H9 (cell line): ENCODE data around the gene MAD1L1. TPM values are rescaled to one million over a fixed set of nuclear protein-coding genes. Genes with fewer than 3 reads are reported as not detected.

ENCODE experiments used
- DNase-seq: peaks from one replicate; pipeline ENCODE4 v3.0.0-alpha.2; 2017
- H2AFZ ChIP-seq: one replicate; pipeline ENCODE4 v1.6.1; 2013; ENCODE audit warnings: mild to moderate bottlenecking, low read length, control low read depth, moderate library complexity
- H2AK5ac ChIP-seq: 2 replicates; pipeline ENCODE4 v1.6.1; 2013; ENCODE audit warnings: low read length, control low read depth, mixed read lengths; ENCODE audit not compliant: insufficient read length
- H2BK120ac ChIP-seq: one replicate; pipeline ENCODE4 v1.6.1; 2013; ENCODE audit warnings: low read depth, mild to moderate bottlenecking, low read length, control low read depth, inconsistent platforms; ENCODE audit not compliant: poor library complexity, severe bottlenecking
- H2BK12ac ChIP-seq: 2 replicates; pipeline ENCODE4 v1.6.1; 2013; ENCODE audit warnings: low read length, control low read depth, mixed read lengths, low read depth; ENCODE audit not compliant: insufficient read length
- H2BK15ac ChIP-seq: 2 replicates; pipeline ENCODE4 v1.6.1; 2013; ENCODE audit warnings: low read depth, low read length, control low read depth
- H2BK20ac ChIP-seq: one replicate; pipeline ENCODE4 v1.6.1; 2013; ENCODE audit warnings: low read depth, mild to moderate bottlenecking, low read length, control low read depth, inconsistent platforms; ENCODE audit not compliant: poor library complexity, severe bottlenecking
- H2BK5ac ChIP-seq: 2 replicates; pipeline ENCODE4 v1.6.1; 2013; ENCODE audit warnings: low read length, control low read depth, mixed read lengths; ENCODE audit not compliant: insufficient read length
- H3K14ac ChIP-seq: 2 replicates; pipeline ENCODE4 v1.6.1; 2013; ENCODE audit warnings: low read length, control low read depth; ENCODE audit not compliant: insufficient read depth
- H3K18ac ChIP-seq: 2 replicates; pipeline ENCODE4 v1.6.1; 2013; ENCODE audit warnings: low read depth, mild to moderate bottlenecking, mixed read lengths, low read length, control low read depth; ENCODE audit not compliant: insufficient read length
- H3K23ac ChIP-seq: 2 replicates; pipeline ENCODE4 v1.6.1; 2013; ENCODE audit warnings: low read length, control low read depth, mixed read lengths, low read depth; ENCODE audit not compliant: insufficient read length
- H3K23me2 ChIP-seq: 2 replicates; pipeline ENCODE4 v1.6.1; 2013; ENCODE audit warnings: low read depth, mild to moderate bottlenecking, mixed read lengths, low read length, control low read depth; ENCODE audit not compliant: insufficient read length, poor library complexity, severe bottlenecking
- H3K27ac ChIP-seq: 2 replicates; pipeline ENCODE4 v1.5.1; 2013; ENCODE audit warnings: low read length, control low read depth, mixed read lengths, low read depth; ENCODE audit not compliant: insufficient read length
- H3K27me3 ChIP-seq: 2 replicates; pipeline ENCODE4 v1.6.1; 2013; ENCODE audit warnings: low read length, control low read depth, inconsistent platforms; ENCODE audit not compliant: insufficient read depth
- H3K4ac ChIP-seq: 2 replicates; pipeline ENCODE4 v1.6.1; 2013; ENCODE audit warnings: low read depth, mild to moderate bottlenecking, control low read depth, inconsistent platforms, low read length, moderate library complexity
- H3K4me1 ChIP-seq: 2 replicates; pipeline ENCODE4 v1.6.1; 2013; ENCODE audit warnings: low read length, control low read depth, inconsistent platforms; ENCODE audit not compliant: insufficient read depth
- H3K4me2 ChIP-seq: 2 replicates; pipeline ENCODE4 v1.6.1; 2013; ENCODE audit warnings: low read length, control low read depth, mixed read lengths; ENCODE audit not compliant: insufficient read length, insufficient read depth
- H3K56ac ChIP-seq: 2 replicates; pipeline ENCODE4 v1.6.1; 2013; ENCODE audit warnings: low read depth, mild to moderate bottlenecking, mixed read lengths, low read length, control low read depth; ENCODE audit not compliant: insufficient read length
- H3K79me1 ChIP-seq: 2 replicates; pipeline ENCODE4 v1.6.1; 2013; ENCODE audit warnings: low read depth, mild to moderate bottlenecking, moderate library complexity, low read length, control low read depth, inconsistent platforms; ENCODE audit not compliant: insufficient read depth, poor library complexity, severe bottlenecking
- H3K79me2 ChIP-seq: 2 replicates; pipeline ENCODE4 v1.6.1; 2013; ENCODE audit warnings: low read length, control low read depth, inconsistent platforms; ENCODE audit not compliant: insufficient read depth
- H3K9ac ChIP-seq: 2 replicates; pipeline ENCODE4 v1.6.1; 2013; ENCODE audit warnings: low read length, control low read depth, mixed read lengths; ENCODE audit not compliant: insufficient read length; ENCODE audit errors: extremely low read depth
- H3K9me3 ChIP-seq: one replicate; pipeline ENCODE4 v1.6.1; 2013; ENCODE audit warnings: low read depth, low read length, inconsistent platforms; ENCODE audit not compliant: control insufficient read depth
- H3T11ph ChIP-seq: one replicate; pipeline ENCODE4 v1.6.1; 2013; ENCODE audit warnings: mild to moderate bottlenecking, low read length, control low read depth, inconsistent platforms
- H4K20me1 ChIP-seq: one replicate; pipeline ENCODE4 v1.6.1; 2013; ENCODE audit not compliant: control insufficient read depth, insufficient read length, insufficient read depth
- H4K5ac ChIP-seq: 2 replicates; pipeline ENCODE4 v1.6.1; 2013; ENCODE audit warnings: low read depth, mild to moderate bottlenecking, mixed read lengths, low read length, control low read depth; ENCODE audit not compliant: insufficient read length
- H4K8ac ChIP-seq: replicated peaks from 2 replicates; pipeline ENCODE4 v1.6.1; 2013; ENCODE audit warnings: low read length, control low read depth, mixed read lengths, low read depth; ENCODE audit not compliant: insufficient read length
- H4K91ac ChIP-seq: 2 replicates; pipeline ENCODE4 v1.6.1; 2013; ENCODE audit warnings: low read depth, mild to moderate bottlenecking, moderate library complexity, mixed read lengths, low read length, control low read depth; ENCODE audit not compliant: insufficient read length
- H3K27ac Mint-ChIP-seq, 3 experiments: 2 replicates in 2 of 3; 3 replicates in 1 of 3; pipeline ENCODE4 v1.8.0; 2020 to 2021; ENCODE audit warnings: mixed read lengths in 3 of 3, mild to moderate bottlenecking in 1 of 3, moderate library complexity in 1 of 3
- H3K27me3 Mint-ChIP-seq: 2 replicates; pipeline ENCODE4 v1.8.0; 2021; ENCODE audit warnings: low read depth, mild to moderate bottlenecking, moderate library complexity, mixed read lengths
- H3K36me3 Mint-ChIP-seq, 3 experiments: 2 replicates in 2 of 3; 3 replicates in 1 of 3; pipeline ENCODE4 v1.8.0; 2020 to 2021; ENCODE audit warnings: low read depth in 3 of 3, mixed read lengths in 3 of 3; ENCODE audit not compliant: insufficient read depth in 1 of 3
- H3K4me1 Mint-ChIP-seq, 2 experiments: 2 replicates each; pipeline ENCODE4 v1.8.0; 2020; ENCODE audit warnings: mixed read lengths in 2 of 2
- H3K4me3 Mint-ChIP-seq, 2 experiments: 2 replicates in 1 of 2; 3 replicates in 1 of 2; pipeline ENCODE4 v1.8.0; 2020 to 2021; ENCODE audit warnings: mild to moderate bottlenecking in 2 of 2, mixed read lengths in 2 of 2, moderate library complexity in 1 of 2
- H3K9me3 Mint-ChIP-seq, 2 experiments: 2 replicates in 1 of 2; 3 replicates in 1 of 2; pipeline ENCODE4 v1.8.0; 2020; ENCODE audit warnings: mild to moderate bottlenecking in 2 of 2, mixed read lengths in 2 of 2, moderate library complexity in 1 of 2
- WGBS: extraction: QIAGEN DNeasy Blood & Tissue Kit; methylation state at CpG from one replicate; pipeline ENCODE4 v1.1.7; 2013; ENCODE audit warnings: missing lambda C conversion rate, low lambda C conversion rate, mixed read lengths; ENCODE audit not compliant: insufficient read length; ENCODE audit errors: extremely low coverage; 5-methylcytosine and 5-hydroxymethylcytosine counted together
- total RNA-seq: library from RNA; stranded (reverse); gene quantifications from 2 replicates; pipeline ENCODE4 v1.2.1, GENCODE V29; 2021
- TF ChIP-seq, protein P1 (sequence below): fragments of 200-600 bp; sonication (generic); conservative IDR thresholded peaks from 3 replicates; pipeline ENCODE4 v1.8.0; 2021; ENCODE audit warnings: antibody characterized with exemption, mild to moderate bottlenecking

Gene MAD1L1
- total RNA-seq, 1 experiment from 2014 or later = 39.0 TPM

DNA sequence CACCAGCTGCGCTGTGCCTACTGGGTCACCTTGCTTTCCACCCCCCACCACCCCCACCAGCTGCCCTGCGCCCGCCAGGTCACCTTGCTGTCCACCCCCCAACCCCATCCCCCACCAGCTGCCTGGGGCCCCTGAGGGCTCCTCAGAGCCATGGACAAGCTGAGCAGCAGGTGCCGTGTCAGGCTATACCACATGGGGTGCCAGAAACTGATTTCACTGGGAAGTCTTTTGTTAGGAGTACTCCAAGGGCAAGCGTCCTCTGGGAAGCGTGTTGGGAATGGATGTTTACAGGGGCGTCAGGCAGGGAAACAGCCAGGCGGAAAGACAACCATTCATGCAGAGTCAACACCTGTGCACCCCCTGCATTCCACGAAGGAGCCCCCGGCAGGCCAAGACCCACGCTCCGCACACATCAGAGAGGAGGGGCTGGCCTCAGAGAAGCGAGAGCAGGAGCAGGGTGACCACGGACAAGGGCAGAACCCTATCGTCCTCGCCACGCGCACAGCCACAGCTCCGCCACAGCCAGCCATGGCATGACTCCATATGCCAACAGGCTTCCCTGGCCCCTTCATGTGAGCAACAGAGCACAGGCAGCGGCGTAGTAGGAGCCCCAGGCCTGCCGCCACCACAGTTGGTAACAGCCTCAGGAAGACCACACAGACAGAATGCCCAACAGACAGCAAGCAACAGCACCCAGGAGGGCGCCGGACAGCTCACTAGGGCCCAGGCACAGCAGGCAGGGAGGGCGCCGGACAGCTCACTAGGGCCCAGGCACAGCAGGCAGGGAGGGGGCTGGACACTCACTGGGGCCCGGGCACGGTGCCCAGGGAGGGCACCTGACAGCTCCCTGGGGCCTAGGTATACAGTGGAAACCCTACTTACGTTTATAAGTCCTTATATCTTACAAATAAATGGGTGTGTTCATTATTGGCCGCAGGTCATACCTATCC, 180.8 kb downstream of the MAD1L1 start:
- Histone ChIP-seq H3K4me2 (no peak overlapping the region), H4K20me1 (no peaks in the 10 kb centered on the region), H3K79me2 (no peaks in the 10 kb centered on the region), H3K23ac (no peak overlapping the region), H3K23me2 (no peaks in the 10 kb centered on the region), H3K9me3 (no peaks in the 10 kb centered on the region), H3K56ac (no peak overlapping the region), H3K4me1 (no peaks in the 10 kb centered on the region), H3T11ph (no peak overlapping the region), H3K4ac (no peak overlapping the region), H2AFZ (no peak overlapping the region), H4K8ac (no peak overlapping the region), H3K27ac (no peak overlapping the region), H2AK5ac (no peak overlapping the region), H3K79me1 (no peaks in the 10 kb centered on the region), H2BK120ac (no peak overlapping the region), H2BK12ac (no peak overlapping the region), H2BK15ac (no peak overlapping the region), H2BK20ac (no peak overlapping the region), H4K91ac (no peak overlapping the region), H3K14ac (peak overlapping the region; percentile 34; the same call in 1 of the 2 replicates), H3K18ac (no peak overlapping the region), H4K5ac (no peak overlapping the region), H2BK5ac (no peak overlapping the region), H3K9ac (no peak overlapping the region), H3K27me3 (no peaks in the 10 kb centered on the region)
- Mint-ChIP-seq H3K36me3 (peaks cover 0 to 4% (median 0%) of the 10 kb centered on the region in 3 experiments; a peak in 3 of 7 replicates), H3K4me1 (peaks cover 5 to 8% of the 10 kb centered on the region in 2 experiments), H3K27ac (peak overlapping the region in 2 of 3 experiments; percentile 77 to 88; a peak in 3 of 7 replicates), H3K27me3 (no peaks in the 10 kb centered on the region), H3K9me3 (no peaks in the 10 kb centered on the region), H3K4me3 (no peak overlapping the region)
- no CpG with 5 or more reads among the region's 30 CpGs for WGBS
- TF ChIP-seq, protein P1, sequence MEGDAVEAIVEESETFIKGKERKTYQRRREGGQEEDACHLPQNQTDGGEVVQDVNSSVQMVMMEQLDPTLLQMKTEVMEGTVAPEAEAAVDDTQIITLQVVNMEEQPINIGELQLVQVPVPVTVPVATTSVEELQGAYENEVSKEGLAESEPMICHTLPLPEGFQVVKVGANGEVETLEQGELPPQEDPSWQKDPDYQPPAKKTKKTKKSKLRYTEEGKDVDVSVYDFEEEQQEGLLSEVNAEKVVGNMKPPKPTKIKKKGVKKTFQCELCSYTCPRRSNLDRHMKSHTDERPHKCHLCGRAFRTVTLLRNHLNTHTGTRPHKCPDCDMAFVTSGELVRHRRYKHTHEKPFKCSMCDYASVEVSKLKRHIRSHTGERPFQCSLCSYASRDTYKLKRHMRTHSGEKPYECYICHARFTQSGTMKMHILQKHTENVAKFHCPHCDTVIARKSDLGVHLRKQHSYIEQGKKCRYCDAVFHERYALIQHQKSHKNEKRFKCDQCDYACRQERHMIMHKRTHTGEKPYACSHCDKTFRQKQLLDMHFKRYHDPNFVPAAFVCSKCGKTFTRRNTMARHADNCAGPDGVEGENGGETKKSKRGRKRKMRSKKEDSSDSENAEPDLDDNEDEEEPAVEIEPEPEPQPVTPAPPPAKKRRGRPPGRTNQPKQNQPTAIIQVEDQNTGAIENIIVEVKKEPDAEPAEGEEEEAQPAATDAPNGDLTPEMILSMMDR = no peak
- DNase-seq = no peak
